Prostate gland (tissue), 2 donors: ENCODE results near the gene MNT.

Source experiments
- CTCF ChIP-seq, 4 experiments: fragments of 200-600 bp in 2 of 4; fragments of 450-650 bp in 2 of 4; sonication (generic) in 2 of 4; IDR thresholded peaks; 1 replicate in 3 of 4; 2 replicates in 1 of 4; pipeline ENCODE4 v1.5.1; 2016 to 2019; ENCODE audit warnings: antibody characterized with exemption in 4 of 4, mild to moderate bottlenecking in 2 of 4, moderate library complexity in 2 of 4
- POLR2A ChIP-seq: fragments of 450-650 bp; IDR thresholded peaks from one replicate; pipeline ENCODE4 v1.6.1; 2016; ENCODE audit warnings: antibody characterized with exemption, mild to moderate bottlenecking
- POLR2AphosphoS5 ChIP-seq: sonication (generic); formaldehyde crosslinking; IDR thresholded peaks from one replicate; pipeline ENCODE4 v1.6.1; 2017; ENCODE audit warnings: antibody characterized with exemption

- TF ChIP-seq CTCF (IDR thresholded peaks at IDR 0.05) (no peak), POLR2A (no peak), POLR2AphosphoS5 (no peak)
Measured at GRCh38 chr17:2390199-2390836, 10.5 kb downstream of the MNT start.
